GM18907 (cell line): ENCODE measurements around the gene ITPR2.
"Not testable (repeated sequence)": the region's sequence is repeated elsewhere in the genome, so short reads cannot be mapped to it uniquely, and the experiment has no call there.

Source experiments
- ATAC-seq: cut with Tn5 transposase; IDR thresholded peaks from one replicate; pipeline ENCODE4 v1.9.1; 2021; ENCODE audit warnings: mild to moderate bottlenecking, moderate library complexity; ENCODE audit not compliant: unreplicated experiment

The ITPR2 gene

GRCh38 chr12:26680727-26681455, 152.1 kb downstream of the ITPR2 start:
- no peak for ATAC-seq

GRCh38 chr12:26678697-26679660, 154.0 kb downstream of the ITPR2 start:
- ATAC-seq, result no peak

- ATAC-seq, result not testable (repeated sequence)
Observed at GRCh38 chr12:26671487-26671886, 161.5 kb downstream of the ITPR2 start.

GRCh38 chr12:26668847-26669246, 164.1 kb downstream of the ITPR2 start:
- ATAC-seq, result no peak

- ATAC-seq, result no peak
Observed at GRCh38 chr12:26668230-26668629, 164.8 kb downstream of the ITPR2 start.

GRCh38 chr12:26666286-26666685, 166.7 kb downstream of the ITPR2 start:
- no peak for ATAC-seq

GRCh38 chr12:26661399-26661798, 171.6 kb downstream of the ITPR2 start:
- ATAC-seq, result no peak

GRCh38 chr12:26659930-26660329, 173.1 kb downstream of the ITPR2 start:
- no peak for ATAC-seq

- no peak for ATAC-seq
Observed at GRCh38 chr12:26658991-26659390, 174.0 kb downstream of the ITPR2 start.

GRCh38 chr12:26654623-26655022, 178.4 kb downstream of the ITPR2 start:
- ATAC-seq, result no peak

GRCh38 chr12:26651566-26652188, 181.3 kb downstream of the ITPR2 start:
- no peak for ATAC-seq

- ATAC-seq, result no peak
Observed at GRCh38 chr12:26651036-26651435, 182.0 kb downstream of the ITPR2 start.

- no peak for ATAC-seq
Observed at GRCh38 chr12:26648999-26649398, 184.0 kb downstream of the ITPR2 start.

GRCh38 chr12:26648584-26648983, 184.4 kb downstream of the ITPR2 start:
- no peak for ATAC-seq

GRCh38 chr12:26648066-26648465, 184.9 kb downstream of the ITPR2 start:
- no peak for ATAC-seq

GRCh38 chr12:26647088-26647487, 185.9 kb downstream of the ITPR2 start:
- no peak for ATAC-seq

GRCh38 chr12:26646571-26646970, 186.4 kb downstream of the ITPR2 start:
- no peak for ATAC-seq

GRCh38 chr12:26644376-26644775, 188.6 kb downstream of the ITPR2 start:
- ATAC-seq, result not testable (repeated sequence)

GRCh38 chr12:26643532-26644315, 189.3 kb downstream of the ITPR2 start:
- ATAC-seq, result no peak

- ATAC-seq, result no peak
Observed at GRCh38 chr12:26642361-26642760, 190.6 kb downstream of the ITPR2 start.
